GM12878 (cell line): ENCODE data around the gene MAFB. TPM values are rescaled to one million over a fixed set of nuclear protein-coding genes. Genes with fewer than 3 reads are reported as not detected.

Source experiments
- ATAC-seq: fragments of 200-7000 bp; cut with Tn5 transposase; 3 replicates; pipeline ENCODE4 v1.9.1; 2020; ENCODE audit warnings: mild to moderate bottlenecking, moderate library complexity
- BruUV-seq: library from RNA; stranded (reverse); fragments of 400-500 nt; replicated peaks from 2 replicates; lab custom pipeline; 2021; lab: Mats Ljungman, UMichigan
- CTCF ChIA-PET: fragments of 300-600 bp; sonication (Branson Sonifier 250); formaldehyde crosslinking; extraction: SDS; loops from one replicate; lab custom pipeline; 2021; ENCODE audit warnings: inconsistent platforms; lab: Yijun Ruan, JAX
- POLR2A ChIA-PET: fragments of 350-600 bp; formaldehyde crosslinking; extraction: SDS; loops from one replicate; lab custom pipeline; 2021; ENCODE audit warnings: inconsistent platforms; lab: Charles Lee
- RAD21 ChIA-PET: fragments of 300-600 bp; sonication (Branson Sonifier 250); formaldehyde crosslinking; loops from one replicate; lab custom pipeline; 2023; ENCODE audit warnings: antibody characterized with exemption; ENCODE audit not compliant: unreplicated experiment; lab: Charles Lee
- SMC1A ChIA-PET: fragments of 300-600 bp; sonication (Branson Sonifier 250); formaldehyde crosslinking; loops from one replicate; lab custom pipeline; 2023; ENCODE audit not compliant: unreplicated experiment, uncharacterized antibody; lab: Charles Lee
- DNase-seq: peaks from one replicate; pipeline ENCODE4 v3.0.0-alpha.2; 2011; ENCODE audit warnings: low read depth, low spot score
- FAIRE-seq: peaks from 3 replicates; lab custom pipeline; 2011; peaks lifted over from hg19 to GRCh38; lab: Jason Lieb, UNC
- H2AFZ ChIP-seq: 2 replicates; pipeline ENCODE4 v1.6.0; 2011; ENCODE audit warnings: low read depth, low read length, control low read depth; ENCODE audit not compliant: control insufficient read depth
- H3K27ac ChIP-seq: 2 replicates; pipeline ENCODE4 v1.5.1; 2011; ENCODE audit warnings: control low read depth; ENCODE audit not compliant: control insufficient read depth, insufficient read depth
- H3K27me3 ChIP-seq, 2 experiments: replicated peaks in 1 of 2; 2 replicates each; pipeline versions ENCODE4 v1.6.0 to v1.6.1; 2011; ENCODE audit warnings: low read length in 1 of 2; ENCODE audit not compliant: control insufficient read depth in 2 of 2, insufficient read depth in 2 of 2
- H3K36me3 ChIP-seq, 2 experiments: 2 replicates each; pipeline ENCODE4 v1.5.1; 2011; ENCODE audit warnings: low read length in 1 of 2; ENCODE audit not compliant: control insufficient read depth in 2 of 2, insufficient read depth in 2 of 2
- H3K4me1 ChIP-seq: 2 replicates; pipeline ENCODE4 v1.6.1; 2011; ENCODE audit warnings: mild to moderate bottlenecking, low read length, moderate library complexity, mixed read lengths; ENCODE audit not compliant: control insufficient read depth, insufficient read depth
- H3K4me2 ChIP-seq: 2 replicates; pipeline ENCODE4 v1.6.0; 2011; ENCODE audit warnings: control low read depth; ENCODE audit not compliant: control insufficient read depth, insufficient read depth
- H3K4me3 ChIP-seq: fragments of 200-600 bp; sonication (generic); 2 replicates; pipeline ENCODE4 v1.5.1; 2016
- H3K79me2 ChIP-seq: 2 replicates; pipeline ENCODE4 v1.6.0; 2011; ENCODE audit warnings: low read length; ENCODE audit not compliant: control insufficient read depth, insufficient read depth
- H3K9ac ChIP-seq: 2 replicates; pipeline ENCODE4 v1.8.0; 2011; ENCODE audit warnings: low read length, control low read depth, mixed read lengths; ENCODE audit not compliant: control insufficient read depth, insufficient read depth
- H3K9me3 ChIP-seq: replicated peaks from 3 replicates; pipeline ENCODE4 v1.5.1; 2011; ENCODE audit warnings: mild to moderate bottlenecking, low read length; ENCODE audit not compliant: control insufficient read depth, insufficient read depth
- H4K20me1 ChIP-seq: 2 replicates; pipeline ENCODE4 v1.6.0; 2011; ENCODE audit not compliant: control insufficient read depth, insufficient read depth
- ASH2L ChIP-seq: fragments of 300-600, 200-600 bp; sonication (generic); IDR thresholded peaks from 2 replicates; pipeline ENCODE4 v1.6.1; 2017; ENCODE audit warnings: low read depth, mild to moderate bottlenecking, borderline replicate concordance
- FOXM1 ChIP-seq: IDR thresholded peaks from 2 replicates; pipeline ENCODE4 v1.6.1; 2012; ENCODE audit warnings: low read depth, mild to moderate bottlenecking, inconsistent platforms, low read length, moderate library complexity
- SIX5 ChIP-seq: IDR thresholded peaks from 2 replicates; pipeline ENCODE4 v1.6.1; 2011; ENCODE audit warnings: mild to moderate bottlenecking, low read depth, low read length, moderate library complexity; ENCODE audit not compliant: severe bottlenecking
- ZBED1 ChIP-seq: IDR thresholded peaks from 2 replicates; pipeline ENCODE4 v1.6.1; 2016; ENCODE audit warnings: borderline replicate concordance
- WGBS: methylation state at CpG from one replicate; pipeline ENCODE4 v1.1.6; 2016; ENCODE audit warnings: low lambda C conversion rate; ENCODE audit not compliant: insufficient replicate concordance, insufficient coverage; ENCODE audit errors: missing lambda C conversion rate; 5-methylcytosine and 5-hydroxymethylcytosine counted together
- in situ Hi-C: fragments of 300-500 bp; cut with MboI; formaldehyde crosslinking; loops from 9 replicates; pipeline ENCODE4 v1.14.3; 2018; ENCODE audit warnings: mixed read lengths
- intact Hi-C: fragments of 100-400 bp; cut with micrococcal nuclease; formaldehyde crosslinking; loops from one replicate; pipeline ENCODE4 v1.14.2; 2022; ENCODE audit not compliant: unreplicated experiment
- polyA plus RNA-seq, 11 experiments: library from polyadenylated mRNA; depleted of rRNA in 4 of 11; unstranded in 6 of 11; stranded (reverse) in 5 of 11; fragments of >200 nt; fragmentation: Nextera tagmentation in 4 of 11; fragmentation: Illumina TruSeq in 1 of 11; extraction: Ambion mirVana in 4 of 11; extraction: Trizol in 1 of 11; gene quantifications; 1 replicate in 1 of 11; 2 replicates in 10 of 11; pipeline versions ENCODE4 v1.2.1 to v1.2.3, GENCODE V29; 2011 to 2016; ENCODE audit warnings: inconsistent platforms in 2 of 11, missing spikeins in 2 of 11, low read depth in 1 of 11
- total RNA-seq, 4 experiments: library from RNA; depleted of rRNA in 3 of 4; stranded (reverse); fragments of >200 nt in 3 of 4; fragmentation: Illumina TruSeq in 1 of 4; extraction: Trizol in 1 of 4; gene quantifications; 2 replicates each; pipeline versions ENCODE4 v1.2.1 to v1.2.3, GENCODE V29; 2013 to 2021
- TF ChIP-seq, protein P1 (sequence below): IDR thresholded peaks from 2 replicates; pipeline ENCODE4 v1.6.1; 2011; ENCODE audit warnings: borderline replicate concordance, low read depth, mild to moderate bottlenecking, moderate library complexity, low read length; ENCODE audit not compliant: insufficient read depth, poor library complexity, severe bottlenecking
- TF ChIP-seq, protein P2 (sequence below): IDR thresholded peaks from 2 replicates; pipeline ENCODE4 v1.6.1; 2012; ENCODE audit warnings: mild to moderate bottlenecking, low read depth, low read length

MAFB gene
- total and polyA plus RNA-seq, 10 of the 15 experiments (the other 5 are each of a cell fraction or from before 2014, with no cell fraction given), result 0.01 to 0.08 (median 0.01) TPM; not detected in 7

DNA sequence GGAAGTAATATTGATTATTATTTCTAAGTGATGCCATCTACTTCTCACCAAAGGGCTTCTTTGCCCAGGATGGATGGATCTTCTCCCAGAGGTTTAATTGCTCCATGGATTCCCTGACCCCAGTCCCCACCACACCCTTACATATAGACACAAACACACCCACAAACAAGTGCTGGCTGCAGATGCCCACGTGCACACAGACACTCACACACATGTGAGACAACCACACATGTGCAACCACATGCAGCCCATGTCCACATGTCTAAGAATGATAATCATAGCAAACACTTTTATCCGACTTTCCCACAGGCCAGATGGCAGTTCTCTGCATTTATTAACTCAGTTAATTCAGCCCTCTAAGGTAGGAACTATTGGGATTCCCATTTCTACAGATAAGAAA, 44.2 kb downstream of the MAFB start:
- no peak overlapping the region for H3K4me2 ChIP-seq
- H4K20me1 ChIP-seq, result no peaks in the 10 kb centered on the region
- no peaks in the 10 kb centered on the region for H3K79me2 ChIP-seq
- intact Hi-C loops, result no loop called here
- no peak overlapping the region for H2AFZ ChIP-seq
- H3K36me3 ChIP-seq, result no peaks in the 10 kb centered on the region
- SMC1A ChIA-PET, result no interaction called here
- TF ChIP-seq, protein P1, sequence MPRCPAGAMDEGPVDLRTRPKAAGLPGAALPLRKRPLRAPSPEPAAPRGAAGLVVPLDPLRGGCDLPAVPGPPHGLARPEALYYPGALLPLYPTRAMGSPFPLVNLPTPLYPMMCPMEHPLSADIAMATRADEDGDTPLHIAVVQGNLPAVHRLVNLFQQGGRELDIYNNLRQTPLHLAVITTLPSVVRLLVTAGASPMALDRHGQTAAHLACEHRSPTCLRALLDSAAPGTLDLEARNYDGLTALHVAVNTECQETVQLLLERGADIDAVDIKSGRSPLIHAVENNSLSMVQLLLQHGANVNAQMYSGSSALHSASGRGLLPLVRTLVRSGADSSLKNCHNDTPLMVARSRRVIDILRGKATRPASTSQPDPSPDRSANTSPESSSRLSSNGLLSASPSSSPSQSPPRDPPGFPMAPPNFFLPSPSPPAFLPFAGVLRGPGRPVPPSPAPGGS, result no peak
- TF ChIP-seq SIX5 (no peak), ZBED1 (no peak), FOXM1 (no peak), ASH2L (no peak)
- TF ChIP-seq, protein P2, sequence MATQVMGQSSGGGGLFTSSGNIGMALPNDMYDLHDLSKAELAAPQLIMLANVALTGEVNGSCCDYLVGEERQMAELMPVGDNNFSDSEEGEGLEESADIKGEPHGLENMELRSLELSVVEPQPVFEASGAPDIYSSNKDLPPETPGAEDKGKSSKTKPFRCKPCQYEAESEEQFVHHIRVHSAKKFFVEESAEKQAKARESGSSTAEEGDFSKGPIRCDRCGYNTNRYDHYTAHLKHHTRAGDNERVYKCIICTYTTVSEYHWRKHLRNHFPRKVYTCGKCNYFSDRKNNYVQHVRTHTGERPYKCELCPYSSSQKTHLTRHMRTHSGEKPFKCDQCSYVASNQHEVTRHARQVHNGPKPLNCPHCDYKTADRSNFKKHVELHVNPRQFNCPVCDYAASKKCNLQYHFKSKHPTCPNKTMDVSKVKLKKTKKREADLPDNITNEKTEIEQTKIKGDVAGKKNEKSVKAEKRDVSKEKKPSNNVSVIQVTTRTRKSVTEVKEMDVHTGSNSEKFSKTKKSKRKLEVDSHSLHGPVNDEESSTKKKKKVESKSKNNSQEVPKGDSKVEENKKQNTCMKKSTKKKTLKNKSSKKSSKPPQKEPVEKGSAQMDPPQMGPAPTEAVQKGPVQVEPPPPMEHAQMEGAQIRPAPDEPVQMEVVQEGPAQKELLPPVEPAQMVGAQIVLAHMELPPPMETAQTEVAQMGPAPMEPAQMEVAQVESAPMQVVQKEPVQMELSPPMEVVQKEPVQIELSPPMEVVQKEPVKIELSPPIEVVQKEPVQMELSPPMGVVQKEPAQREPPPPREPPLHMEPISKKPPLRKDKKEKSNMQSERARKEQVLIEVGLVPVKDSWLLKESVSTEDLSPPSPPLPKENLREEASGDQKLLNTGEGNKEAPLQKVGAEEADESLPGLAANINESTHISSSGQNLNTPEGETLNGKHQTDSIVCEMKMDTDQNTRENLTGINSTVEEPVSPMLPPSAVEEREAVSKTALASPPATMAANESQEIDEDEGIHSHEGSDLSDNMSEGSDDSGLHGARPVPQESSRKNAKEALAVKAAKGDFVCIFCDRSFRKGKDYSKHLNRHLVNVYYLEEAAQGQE, result no peak
- TF ChIP-seq, all 136 proteins: peak for 0
- Histone ChIP-seq H3K4me1 (no peaks in the 10 kb centered on the region), H3K4me3 (no peak overlapping the region), H3K9ac (no peak overlapping the region), H3K27me3 (peaks cover 3% of the 10 kb centered on the region in 2 experiments; a peak in 2 of 4 replicates), H3K27ac (no peak overlapping the region), H3K9me3 (no peaks in the 10 kb centered on the region)
- in situ Hi-C loops, result no loop called here
- ATAC-seq (no peak), FAIRE-seq (no peak), DNase-seq (no peak)
- RAD21 ChIA-PET, result no interaction called here
- CTCF ChIA-PET, result no interaction called here
- POLR2A ChIA-PET, result no interaction called here
- WGBS, result 0% methylated on average over 2 of the region's 2 CpGs
- BruUV-seq, result no TSS peak
